ENCODE data around the gene CAPN15.
A peak's percentile ranks its signal among the peaks of the same experiment; 100 is the strongest.
"Not testable (repeated sequence)": the region's sequence is repeated elsewhere in the genome, so short reads cannot be mapped to it uniquely, and the experiment has no call there.

CAPN15 gene

GRCh38 chr16:507527-507926 is 20.0 kb upstream of the CAPN15 start:
- not testable (repeated sequence) for DNase-seq

- no peak for DNase-seq
Measured at GRCh38 chr16:507996-508395, 19.5 kb upstream of the CAPN15 start.

DNA sequence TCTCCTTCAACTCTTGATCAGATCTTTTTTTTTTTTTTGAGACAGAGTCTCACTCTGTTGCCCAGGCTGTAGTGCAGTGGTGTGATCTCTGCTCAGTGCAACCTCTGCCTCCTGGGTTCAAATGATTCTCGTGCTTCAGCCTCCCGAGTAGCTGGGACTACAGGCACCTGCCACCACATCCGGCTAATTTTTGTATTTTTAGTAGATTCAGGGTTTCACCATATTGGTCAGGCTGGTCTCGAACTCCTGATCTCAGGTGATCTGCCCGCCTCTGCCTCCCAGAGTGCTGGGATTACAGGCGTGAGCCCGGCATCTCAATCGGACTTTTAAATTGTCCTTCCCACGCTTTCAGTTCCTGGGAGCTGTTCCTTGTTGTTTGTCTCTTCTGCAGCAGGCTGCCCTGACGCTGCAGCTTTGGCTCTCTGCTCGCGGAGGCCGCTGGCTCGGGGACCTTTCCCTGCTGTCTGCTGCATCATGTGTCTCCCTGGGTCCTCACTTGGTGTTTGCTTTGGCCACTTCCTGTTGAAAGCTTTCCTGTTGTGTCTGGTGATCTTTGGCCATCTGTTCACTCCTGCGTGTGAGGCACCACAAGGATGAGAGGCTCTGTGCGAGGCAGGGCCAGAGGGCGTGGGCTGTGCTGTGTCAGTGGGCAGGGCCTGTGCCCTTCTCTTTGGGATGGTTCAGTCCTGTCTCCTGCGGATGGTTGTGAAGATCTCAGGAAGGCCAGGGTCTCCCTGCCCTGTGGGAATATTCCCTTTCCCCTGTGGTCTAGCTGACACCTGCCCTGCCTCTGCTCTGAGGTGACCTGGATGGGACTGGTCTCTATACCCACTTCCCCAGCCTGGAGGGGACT is 18.4 kb upstream of the CAPN15 start:
- no peak for DNase-seq

DNA sequence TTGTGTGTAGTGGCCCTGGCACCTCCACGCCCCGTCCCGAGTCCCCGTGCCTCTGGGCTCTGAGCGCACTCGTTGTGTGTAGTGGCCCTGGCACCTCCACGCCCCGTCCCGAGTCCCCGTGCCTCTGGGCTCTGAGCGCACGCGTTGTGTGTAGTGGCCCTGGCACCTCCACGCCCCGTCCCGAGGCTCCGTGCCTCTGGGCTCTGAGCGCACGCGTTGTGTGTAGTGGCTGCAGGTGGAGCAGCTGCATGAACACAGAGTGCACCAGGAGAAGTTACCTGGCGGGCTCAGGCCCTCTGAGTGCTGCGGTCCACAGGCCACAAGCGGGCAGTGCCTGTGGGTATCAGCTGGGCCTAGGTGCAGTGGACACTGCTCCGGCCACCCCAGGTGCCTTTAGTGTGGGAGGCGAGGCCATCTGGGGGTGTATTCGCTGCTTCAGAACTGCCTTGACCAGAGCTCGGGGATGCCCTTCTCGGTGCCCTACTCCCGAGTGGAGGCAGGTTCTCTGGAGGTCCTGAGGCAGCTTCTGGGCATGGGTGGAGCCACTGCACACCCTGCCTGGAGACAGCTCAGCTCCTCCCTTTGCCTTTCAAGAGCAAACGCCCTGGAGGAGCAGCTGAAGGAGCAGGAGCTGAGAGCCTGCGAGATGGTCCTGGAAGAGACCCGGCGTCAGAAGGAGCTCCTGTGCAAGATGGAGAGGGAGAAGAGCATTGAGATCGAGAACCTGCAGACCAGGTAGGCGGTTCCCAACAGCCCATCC is 17.3 kb upstream of the CAPN15 start:
- DNase-seq, result no peak

DNA sequence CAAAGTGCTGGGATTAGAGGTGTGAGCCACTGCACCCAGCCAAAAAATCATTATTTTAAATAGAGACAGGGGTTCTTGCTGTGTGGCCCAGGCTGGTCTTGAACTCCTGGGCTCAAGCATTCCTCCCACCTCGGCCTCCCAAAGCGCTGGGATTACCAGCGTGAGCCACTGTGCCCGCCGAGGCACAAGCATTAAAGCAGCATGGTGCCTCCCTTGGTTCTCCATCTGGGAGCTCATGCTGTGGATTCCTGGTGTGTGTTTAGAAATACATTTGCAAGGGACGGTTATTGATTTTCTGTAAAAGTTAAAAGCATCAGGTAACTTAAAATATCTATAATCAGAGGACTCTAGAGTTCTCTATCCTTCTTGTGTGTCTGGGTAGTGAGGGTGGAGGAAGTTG is 14.7 kb upstream of the CAPN15 start:
- no peak for DNase-seq

GRCh38 chr16:513950-514349 is 13.6 kb upstream of the CAPN15 start:
- no peak for DNase-seq

DNA sequence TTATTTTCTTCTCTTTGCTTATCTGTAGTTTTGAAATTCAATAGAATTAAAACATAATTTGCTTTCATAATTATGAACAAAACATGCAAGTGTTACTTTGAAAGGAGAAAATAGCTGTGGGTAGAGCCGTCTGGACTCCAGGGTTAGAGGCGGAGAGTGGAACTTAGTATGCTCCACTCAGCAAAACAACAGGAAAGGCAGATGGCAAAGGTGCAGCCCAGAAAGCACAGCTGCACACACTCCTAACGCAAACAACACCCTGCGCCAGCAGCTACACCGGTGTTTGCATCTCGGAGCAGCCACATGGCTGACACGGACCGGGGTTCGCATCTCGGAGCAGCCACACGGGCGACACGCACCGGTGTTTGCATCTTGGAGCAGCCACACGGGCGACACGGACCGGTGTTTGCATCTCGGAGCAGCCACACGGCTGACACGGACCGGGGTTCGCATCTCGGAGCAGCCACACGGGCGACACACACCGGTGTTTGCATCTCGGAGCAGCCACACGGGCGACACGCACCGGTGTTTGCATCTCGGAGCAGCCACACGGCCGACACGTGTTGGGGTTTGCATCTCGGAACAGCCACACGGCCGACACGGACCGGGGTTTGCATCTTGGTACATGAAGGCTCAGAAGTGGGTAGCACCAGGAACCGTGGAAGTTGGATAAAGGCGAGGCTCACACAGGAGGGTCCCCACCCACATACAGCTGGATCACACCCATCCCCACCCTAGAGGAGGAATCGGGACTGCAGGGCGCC is 12.2 kb upstream of the CAPN15 start:
- DNase-seq, result no peak

GRCh38 chr16:515939-516226 is 11.6 kb upstream of the CAPN15 start:
- DNase-seq, result no peak

DNA sequence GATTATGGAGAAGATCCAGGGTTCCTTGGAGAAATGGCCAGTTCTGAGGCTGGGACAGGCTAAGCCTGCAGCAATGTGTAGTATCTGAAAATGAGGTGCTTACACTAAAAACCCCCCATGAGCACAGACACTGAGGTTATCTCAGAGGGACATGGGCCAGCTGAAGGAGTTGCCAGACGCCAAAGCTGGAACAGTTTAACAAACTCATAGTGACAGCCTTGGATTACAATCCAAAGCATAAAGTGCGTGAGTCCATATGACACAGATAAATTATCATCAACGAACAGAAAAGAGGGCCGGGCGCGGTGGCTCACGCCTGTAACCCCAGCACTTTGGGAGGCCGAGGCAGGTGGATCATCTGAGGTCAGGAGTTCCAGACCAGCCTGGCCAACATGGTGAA is 11.2 kb upstream of the CAPN15 start:
- DNase-seq, result no peak

- DNase-seq, result no peak
Measured at GRCh38 chr16:518858-519257, 8.7 kb upstream of the CAPN15 start.

DNA sequence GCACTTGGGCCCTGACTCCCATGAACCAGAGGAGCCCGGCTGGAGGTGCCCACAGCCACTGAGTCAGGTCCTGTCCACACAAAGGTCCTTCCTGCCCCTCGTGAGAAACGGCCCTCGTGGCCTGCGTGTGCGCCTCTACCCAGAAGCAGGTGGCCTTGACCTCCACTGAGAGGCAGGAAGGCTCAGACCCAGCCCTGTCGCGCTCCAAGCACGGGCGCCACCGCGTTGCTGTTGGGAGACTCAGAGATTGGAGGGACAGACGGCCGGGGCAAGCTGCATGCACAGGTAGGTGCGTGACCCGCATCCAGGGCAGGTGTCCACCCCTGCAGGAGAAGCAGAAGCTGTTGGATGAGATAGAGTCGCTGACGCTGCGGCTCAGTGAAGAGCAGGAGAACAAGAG is 8.1 kb upstream of the CAPN15 start:
- no peak for DNase-seq

DNA sequence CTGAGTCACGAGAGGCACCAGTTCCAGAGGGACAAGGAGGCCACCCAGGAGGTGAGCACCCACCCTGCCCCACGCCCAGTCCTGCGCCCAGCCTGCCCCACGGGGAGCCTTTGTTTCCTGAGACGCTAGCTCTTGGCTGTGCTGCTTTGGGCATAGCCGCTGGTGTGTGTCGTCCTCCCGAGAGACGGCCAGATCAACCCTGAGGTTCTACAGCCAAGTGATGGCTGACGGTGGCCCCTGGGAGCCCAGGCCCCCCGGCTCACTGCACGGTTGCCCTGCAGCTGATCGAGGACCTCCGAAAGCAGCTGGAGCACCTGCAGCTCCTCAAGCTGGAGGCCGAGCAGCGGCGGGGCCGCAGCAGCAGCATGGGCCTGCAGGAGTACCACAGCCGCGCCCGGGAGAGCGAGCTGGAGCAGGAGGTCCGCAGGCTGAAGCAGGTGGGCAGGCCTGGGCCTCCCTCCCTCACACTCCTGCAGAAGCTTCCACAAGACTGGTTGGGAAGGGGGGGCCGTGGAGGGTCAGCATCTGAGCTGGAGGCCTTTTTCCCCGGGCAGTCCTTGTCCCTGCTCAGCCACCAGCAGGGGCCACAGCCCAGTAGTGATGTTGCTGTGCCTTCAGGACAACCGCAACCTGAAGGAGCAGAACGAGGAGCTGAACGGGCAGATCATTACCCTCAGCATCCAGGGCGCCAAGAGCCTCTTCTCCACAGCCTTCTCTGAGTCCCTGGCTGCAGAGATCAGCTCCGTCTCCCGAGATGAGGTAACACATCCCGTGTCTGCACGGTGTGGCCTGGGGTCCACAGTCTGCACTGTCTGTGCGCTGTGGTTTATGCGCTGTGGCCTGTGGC is 7.4 kb upstream of the CAPN15 start:
- DNase-seq, result no peak

DNA sequence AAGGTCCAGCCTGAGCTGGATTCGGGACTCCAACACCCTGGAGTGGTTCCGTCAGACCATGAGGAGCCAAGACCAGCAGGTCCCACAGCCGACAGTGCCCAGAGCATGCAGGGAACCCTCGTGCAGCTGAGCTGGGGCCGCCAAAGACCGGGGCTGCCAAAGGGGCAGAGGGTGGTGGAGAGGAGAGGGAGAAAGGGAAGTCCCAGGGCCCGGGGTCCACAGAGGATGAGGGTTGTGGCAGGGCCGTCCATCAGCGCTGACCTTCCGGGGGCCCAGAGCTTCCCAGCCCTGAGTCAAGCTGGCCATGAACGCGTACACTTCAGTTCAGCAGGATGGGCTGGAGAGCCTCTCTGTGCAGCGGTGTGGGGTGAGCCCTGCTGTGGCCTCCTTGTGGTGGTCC is 6.7 kb upstream of the CAPN15 start:
- DNase-seq, result no peak

DNA sequence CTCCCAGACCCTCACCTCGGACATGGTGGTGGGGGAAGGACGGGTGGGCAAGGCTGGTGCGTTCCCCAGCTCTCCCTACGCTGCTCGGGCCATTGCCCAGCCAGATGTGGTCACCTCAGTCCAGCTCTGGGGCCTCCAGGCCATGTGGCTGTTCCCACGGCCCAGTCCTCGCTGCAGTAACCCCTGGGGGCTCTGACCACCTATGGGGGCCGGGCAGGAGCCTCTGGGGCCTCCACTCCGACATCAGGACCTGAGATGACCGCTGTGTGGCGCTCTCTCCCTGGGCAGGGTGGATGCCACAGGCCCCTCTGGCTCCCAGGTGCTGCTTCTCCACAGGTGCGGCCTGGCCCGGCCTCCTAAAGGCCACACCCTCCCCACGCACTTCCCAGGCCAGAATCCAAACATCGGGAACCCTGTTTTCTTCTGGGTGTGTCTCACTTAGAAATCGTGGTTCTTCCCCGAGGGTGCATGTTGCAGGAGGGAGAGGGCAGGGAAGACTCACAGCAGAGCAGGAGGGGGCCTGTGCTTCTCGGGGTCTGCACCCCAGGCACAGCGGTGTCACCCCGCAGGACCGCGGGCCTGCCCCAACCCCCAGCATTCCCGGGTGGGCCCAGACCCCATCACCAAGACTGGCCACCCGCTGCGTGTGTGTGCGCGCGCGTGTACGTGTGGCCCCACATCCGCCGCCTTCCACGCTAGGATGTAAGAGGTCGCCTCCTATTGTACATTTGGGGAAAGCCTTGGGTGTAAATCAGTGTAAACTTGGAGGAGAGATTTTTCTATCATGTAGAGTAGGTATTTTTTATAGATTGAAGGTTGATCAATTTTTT is 5.9 kb upstream of the CAPN15 start:
- DNase-seq, result no peak

DNA sequence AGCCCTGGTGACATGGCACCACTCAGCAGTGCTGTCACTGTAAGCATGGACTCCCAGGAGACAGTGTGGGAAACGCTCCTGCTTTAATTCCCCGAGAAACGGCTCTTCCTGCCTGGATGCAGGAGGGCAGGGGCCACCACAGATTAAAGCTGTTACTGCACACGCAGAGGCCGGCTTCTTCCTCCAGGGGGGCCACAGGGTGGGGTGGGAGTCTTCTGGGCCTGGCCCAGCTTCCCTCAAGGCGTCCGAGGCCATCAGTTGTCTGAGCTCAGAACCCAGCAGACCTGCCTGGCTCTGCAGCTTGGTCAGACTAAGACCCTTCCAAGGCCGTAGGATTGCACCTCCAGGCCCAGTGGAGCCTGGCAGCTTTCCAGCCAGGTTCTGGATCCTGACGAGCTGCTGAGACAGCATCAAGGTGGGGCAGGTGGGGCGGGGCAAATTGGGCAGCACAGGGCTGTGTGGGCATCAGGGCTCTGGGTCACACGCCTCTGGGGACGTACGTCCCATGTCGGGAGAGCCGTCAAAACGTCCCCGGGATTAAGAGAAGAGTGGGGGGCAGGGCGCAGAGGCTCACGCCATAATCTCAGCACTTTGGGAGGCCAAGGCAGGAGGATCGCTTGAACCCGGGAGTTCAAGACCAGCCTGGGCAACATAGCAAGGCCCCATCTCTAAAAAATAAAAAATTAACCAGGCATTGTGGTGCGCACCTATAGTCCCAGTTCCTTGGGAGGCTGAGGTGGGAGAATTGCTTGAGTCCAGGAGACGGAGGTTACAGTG is 5.0 kb upstream of the CAPN15 start:
- no peak for DNase-seq

- no peak for DNase-seq
Measured at GRCh38 chr16:523097-523741, 4.3 kb upstream of the CAPN15 start.

DNA sequence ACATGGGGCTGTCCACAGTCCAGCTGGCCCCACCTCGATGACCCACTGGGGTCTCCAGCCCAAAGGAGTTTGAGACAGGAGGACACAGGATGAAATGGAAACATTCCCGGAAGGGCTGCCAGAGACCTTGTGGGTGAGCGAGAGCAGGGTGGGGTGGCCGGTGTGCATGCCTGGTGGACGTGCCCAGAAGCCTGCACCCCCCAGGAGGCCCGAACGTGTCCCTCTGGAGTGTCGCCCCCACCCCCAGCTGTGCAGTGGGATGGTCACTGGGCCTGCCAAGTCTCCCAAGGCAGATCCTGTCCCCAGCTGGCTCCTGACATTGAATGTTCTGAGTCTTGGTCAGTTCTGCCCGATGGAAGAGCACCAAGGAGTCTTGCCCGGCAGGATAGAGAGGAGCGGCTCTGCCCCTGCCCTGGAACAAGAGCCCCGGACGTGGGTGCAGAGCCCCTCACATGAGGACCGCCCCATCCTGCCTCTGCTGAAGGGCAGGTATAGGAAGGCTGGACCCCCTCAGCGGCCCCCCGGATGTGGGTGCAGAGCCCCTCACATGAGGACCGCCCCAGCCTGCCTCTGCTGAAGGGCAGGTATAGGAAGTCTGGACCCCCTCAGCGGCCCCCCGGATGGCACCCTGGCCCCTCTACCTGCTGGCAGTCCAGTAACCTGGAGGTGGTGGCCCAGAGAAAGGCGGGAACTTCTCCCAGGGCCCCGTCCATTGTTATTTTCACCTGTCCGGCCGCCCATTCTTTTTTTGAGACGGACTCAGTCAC is 3.1 kb upstream of the CAPN15 start:
- DNase-seq, result no peak

DNA sequence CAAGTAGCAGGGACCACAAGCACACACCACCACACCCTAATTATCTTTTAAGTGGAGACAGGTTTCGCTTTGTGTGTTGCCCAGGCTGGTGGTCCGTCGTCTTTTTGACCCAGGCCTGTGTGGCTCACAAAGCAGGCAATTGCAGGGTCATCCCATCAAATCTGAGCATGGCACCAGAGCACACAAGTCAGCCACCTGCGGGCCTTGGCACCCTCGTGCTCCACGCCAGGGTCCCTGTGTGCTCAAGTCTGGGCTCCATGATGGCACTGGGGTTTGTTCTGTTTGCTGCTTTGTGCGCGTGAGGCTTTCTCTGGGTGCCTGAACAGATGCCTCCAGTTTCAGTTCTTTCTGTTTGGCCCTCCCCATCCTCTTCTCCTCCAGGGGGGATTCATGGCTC is 2.4 kb upstream of the CAPN15 start:
- no peak for DNase-seq

- DNase-seq, result peak; percentile 71
Measured at GRCh38 chr16:525520-526180, 1.9 kb upstream of the CAPN15 start.

Data from NK-92 treated with Interleukin-12 subunit alpha and Interleukin-12 subunit beta, amount 100 ng/mL, for 24 hours (cell line).